ENCODE data around the gene KIDINS220.

Gene KIDINS220

DNA sequence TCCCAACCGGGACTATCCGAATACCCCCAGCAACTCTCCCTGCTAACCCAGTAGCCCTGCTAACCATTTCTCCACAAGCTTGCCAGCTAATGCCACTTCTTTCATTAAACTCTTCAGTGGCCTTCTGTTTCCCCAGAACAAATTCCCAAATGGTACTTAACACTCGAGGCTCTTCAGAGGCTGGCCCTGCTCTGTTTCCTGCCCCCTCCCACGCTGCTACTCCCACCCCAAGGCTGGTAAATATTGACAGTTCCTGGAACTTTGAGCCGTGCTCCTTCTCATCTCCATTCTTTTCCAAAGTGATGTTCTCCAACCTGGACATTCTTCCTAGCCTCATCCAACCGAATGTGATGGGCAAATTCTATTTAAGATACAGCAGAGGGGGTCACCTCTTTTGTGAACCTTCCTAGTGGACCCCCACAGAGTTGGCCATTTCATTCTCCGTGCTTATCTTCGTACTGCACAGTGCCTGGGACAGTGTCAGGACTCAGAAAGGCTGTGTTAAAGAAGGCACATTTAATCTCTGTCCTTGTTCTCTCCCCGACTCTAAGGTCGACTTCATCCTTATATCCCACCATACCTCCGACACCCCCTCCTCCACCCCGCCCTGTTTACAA, 3.2 kb upstream of the KIDINS220 start:
- no peaks in the 10 kb centered on the region for H3K27me3 ChIP-seq (ENCODE audit: insufficient read depth, low read length, poor library complexity)
- H2AFZ ChIP-seq (ENCODE audit: low read depth, low read length), result no peak overlapping the region
- 0 out of 2 replicates have a peak, but pooled peaks cover 3% of the 10 kb centered on the region for H4K20me1 ChIP-seq (ENCODE audit: insufficient read depth, low read length)
- H3K36me3 ChIP-seq (ENCODE audit: insufficient read depth, low read length), result no peaks in the 10 kb centered on the region
- H3K4me3 ChIP-seq (ENCODE audit: low read depth in 1 of 2, low read length in 2 of 2), result no peak overlapping the region
- H3K4me1 ChIP-seq (ENCODE audit: insufficient read depth, low read length), result peaks cover 17% of the 10 kb centered on the region
- ATAC-seq (ENCODE audit: insufficient read depth, low read depth) (no peak), DNase-seq (no peak)
- no peak for TF ChIP-seq EZH2 (IDR thresholded peaks at IDR 0.05; ENCODE audit: borderline replicate concordance, low read depth, low read length, severe bottlenecking)
- TF ChIP-seq, protein P1, sequence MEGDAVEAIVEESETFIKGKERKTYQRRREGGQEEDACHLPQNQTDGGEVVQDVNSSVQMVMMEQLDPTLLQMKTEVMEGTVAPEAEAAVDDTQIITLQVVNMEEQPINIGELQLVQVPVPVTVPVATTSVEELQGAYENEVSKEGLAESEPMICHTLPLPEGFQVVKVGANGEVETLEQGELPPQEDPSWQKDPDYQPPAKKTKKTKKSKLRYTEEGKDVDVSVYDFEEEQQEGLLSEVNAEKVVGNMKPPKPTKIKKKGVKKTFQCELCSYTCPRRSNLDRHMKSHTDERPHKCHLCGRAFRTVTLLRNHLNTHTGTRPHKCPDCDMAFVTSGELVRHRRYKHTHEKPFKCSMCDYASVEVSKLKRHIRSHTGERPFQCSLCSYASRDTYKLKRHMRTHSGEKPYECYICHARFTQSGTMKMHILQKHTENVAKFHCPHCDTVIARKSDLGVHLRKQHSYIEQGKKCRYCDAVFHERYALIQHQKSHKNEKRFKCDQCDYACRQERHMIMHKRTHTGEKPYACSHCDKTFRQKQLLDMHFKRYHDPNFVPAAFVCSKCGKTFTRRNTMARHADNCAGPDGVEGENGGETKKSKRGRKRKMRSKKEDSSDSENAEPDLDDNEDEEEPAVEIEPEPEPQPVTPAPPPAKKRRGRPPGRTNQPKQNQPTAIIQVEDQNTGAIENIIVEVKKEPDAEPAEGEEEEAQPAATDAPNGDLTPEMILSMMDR (IDR thresholded peaks at IDR 0.05; ENCODE audit: borderline replicate concordance, extremely low read depth, low read length, poor library complexity, severe bottlenecking), result no peak
- H3K4me2 ChIP-seq (ENCODE audit: insufficient read depth, low read length), result no peak overlapping the region
- peaks cover 18% of the 10 kb centered on the region for H3K79me2 ChIP-seq (ENCODE audit: insufficient read depth, low read length)
- H3K9me3 ChIP-seq (ENCODE audit: insufficient read depth, low read length, severe bottlenecking), result no peaks in the 10 kb centered on the region
- H3K9ac ChIP-seq (ENCODE audit: low read depth, low read length), result no peak overlapping the region
- no peak overlapping the region for H3K27ac ChIP-seq (ENCODE audit: low read length)

DNA sequence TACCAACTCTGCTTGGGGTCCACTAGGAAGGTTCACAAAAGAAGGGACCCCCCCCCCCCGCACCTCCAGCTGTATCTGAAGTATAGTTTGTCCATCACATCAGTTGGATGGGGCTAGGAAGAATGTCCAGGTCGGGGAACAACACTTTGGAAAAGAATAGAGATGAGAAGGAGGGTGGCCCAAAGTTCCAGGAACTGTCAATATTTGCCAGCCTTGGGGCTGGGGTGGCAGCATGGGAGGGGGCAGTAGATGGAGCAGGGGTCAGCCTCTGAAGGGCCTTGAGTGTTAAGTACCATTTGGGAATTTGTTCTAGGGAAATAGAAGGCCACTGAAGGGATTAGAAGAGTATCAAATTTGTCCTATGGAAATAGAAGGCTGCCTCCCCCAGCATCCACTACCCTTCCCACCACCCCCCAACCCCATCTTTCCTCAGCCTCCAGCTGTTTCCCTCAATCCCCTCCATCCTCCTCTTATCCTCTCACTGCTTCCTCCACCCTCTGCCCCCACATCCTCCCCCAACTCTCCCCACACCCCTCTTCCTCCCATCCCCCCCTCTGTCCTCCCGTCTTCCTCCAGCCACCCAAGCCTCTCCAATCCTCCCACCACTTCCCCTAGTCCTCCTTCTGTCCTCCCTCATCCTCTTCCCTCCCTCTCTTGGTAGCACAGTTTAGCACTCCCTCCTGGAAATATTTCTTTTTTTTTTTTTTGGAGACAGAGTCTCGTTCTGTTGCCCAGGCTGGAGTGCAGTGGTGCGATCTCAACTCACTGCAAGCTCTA, 2.0 kb upstream of the KIDINS220 start:
- DNase-seq, result no peak
- Histone ChIP-seq H2AFZ (ENCODE audit: low read depth, low read length) (no peak overlapping the region), H3K27me3 (ENCODE audit: insufficient read depth, low read length, poor library complexity) (no peaks in the 10 kb centered on the region), H3K9ac (ENCODE audit: low read depth, low read length) (no peak overlapping the region), H3K27ac (ENCODE audit: low read length) (no peak overlapping the region), H3K4me3 (ENCODE audit: low read depth in 1 of 2, low read length in 2 of 2) (no peak overlapping the region), H3K9me3 (ENCODE audit: insufficient read depth, low read length, severe bottlenecking) (no peaks in the 10 kb centered on the region), H4K20me1 (ENCODE audit: insufficient read depth, low read length) (peaks cover 5% of the 10 kb centered on the region; the same call in 1 of the 2 replicates), H3K79me2 (ENCODE audit: insufficient read depth, low read length) (peaks cover 30% of the 10 kb centered on the region), H3K4me1 (ENCODE audit: insufficient read depth, low read length) (peaks cover 26% of the 10 kb centered on the region), H3K36me3 (ENCODE audit: insufficient read depth, low read length) (no peaks in the 10 kb centered on the region), H3K4me2 (ENCODE audit: insufficient read depth, low read length) (no peak overlapping the region)
- ATAC-seq (ENCODE audit: insufficient read depth, low read depth), result no peak
- no peak for TF ChIP-seq EZH2 (IDR thresholded peaks at IDR 0.05; ENCODE audit: borderline replicate concordance, low read depth, low read length, severe bottlenecking)
- TF ChIP-seq, protein P1 (IDR thresholded peaks at IDR 0.05; ENCODE audit: borderline replicate concordance, extremely low read depth, low read length, poor library complexity, severe bottlenecking), result no peak

DNA sequence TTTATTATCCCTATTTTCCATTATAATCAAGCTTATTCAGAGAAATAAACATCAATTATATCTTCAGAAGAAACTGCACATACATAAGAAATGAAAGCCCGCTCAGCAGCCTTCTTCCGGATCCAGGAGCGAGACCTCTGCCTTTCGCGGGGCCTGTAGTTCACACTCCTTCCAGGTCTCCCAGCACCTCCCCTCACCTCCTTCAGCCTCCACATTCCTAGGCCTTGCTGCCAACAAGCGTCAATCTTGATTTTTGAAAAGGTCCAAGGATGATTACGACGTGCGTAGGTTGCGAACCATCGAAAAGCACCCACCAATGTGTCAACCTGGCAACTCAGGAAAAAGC, 355 bp upstream of the KIDINS220 start:
- ATAC-seq (ENCODE audit: insufficient read depth, low read depth) (peak; percentile 8; the same call in 1 of the 3 replicates), DNase-seq (no peak)
- H3K79me2 ChIP-seq (ENCODE audit: insufficient read depth, low read length), result peaks cover 46% of the 10 kb centered on the region
- H3K9ac ChIP-seq (ENCODE audit: low read depth, low read length), result peak overlapping the region; percentile 84; the same call in 1 of the 2 replicates
- no peaks in the 10 kb centered on the region for H3K27me3 ChIP-seq (ENCODE audit: insufficient read depth, low read length, poor library complexity)
- H3K9me3 ChIP-seq (ENCODE audit: insufficient read depth, low read length, severe bottlenecking), result no peaks in the 10 kb centered on the region
- peaks cover 15% of the 10 kb centered on the region; the same call in 1 of the 2 replicates for H4K20me1 ChIP-seq (ENCODE audit: insufficient read depth, low read length)
- TF ChIP-seq, protein P1 (IDR thresholded peaks at IDR 0.05; ENCODE audit: borderline replicate concordance, extremely low read depth, low read length, poor library complexity, severe bottlenecking), result no peak
- TF ChIP-seq EZH2 (IDR thresholded peaks at IDR 0.05; ENCODE audit: borderline replicate concordance, low read depth, low read length, severe bottlenecking), result no peak
- H3K4me1 ChIP-seq (ENCODE audit: insufficient read depth, low read length), result peaks cover 33% of the 10 kb centered on the region
- H3K36me3 ChIP-seq (ENCODE audit: insufficient read depth, low read length), result no peaks in the 10 kb centered on the region
- H3K27ac ChIP-seq (ENCODE audit: low read length), result no peak overlapping the region
- H2AFZ ChIP-seq (ENCODE audit: low read depth, low read length), result peak overlapping the region; percentile 76
- H3K4me2 ChIP-seq (ENCODE audit: insufficient read depth, low read length), result peak overlapping the region; percentile 97
- H3K4me3 ChIP-seq (ENCODE audit: low read depth in 1 of 2, low read length in 2 of 2), result peak overlapping the region in 1 of 2 experiments; percentile 91; a peak in 3 of 4 replicates
